ENCODE measurements around the gene CCDC146.
A peak's percentile ranks its signal among the peaks of the same experiment; 100 is the strongest.

The CCDC146 gene

GRCh38 chr7:77244222-77244934 is 122.0 kb downstream of the CCDC146 start:
- DNase-seq (ENCODE audit: low read depth), result no peak
- no peak overlapping the region for H3K4me3 ChIP-seq (ENCODE audit: low read length)
- TF ChIP-seq CTCF (conservative IDR thresholded peaks at IDR 0.05; ENCODE audit: low read depth, low read length), result no peak

- no peak overlapping the region for H3K4me3 ChIP-seq (ENCODE audit: low read length)
- DNase-seq (ENCODE audit: low read depth), result no peak
Measured at GRCh38 chr7:77245015-77245755, 122.8 kb downstream of the CCDC146 start.

GRCh38 chr7:77246026-77246640 is 123.7 kb downstream of the CCDC146 start:
- no peak for TF ChIP-seq CTCF (conservative IDR thresholded peaks at IDR 0.05; ENCODE audit: low read depth, low read length)
- DNase-seq (ENCODE audit: low read depth), result no peak

More at GRCh38 chr7:77245015-77245755, 122.8 kb downstream of the CCDC146 start:
- no peak for TF ChIP-seq CTCF (conservative IDR thresholded peaks at IDR 0.05; ENCODE audit: low read depth, low read length)

GRCh38 chr7:77247206-77247850 is 124.9 kb downstream of the CCDC146 start:
- TF ChIP-seq CTCF (conservative IDR thresholded peaks at IDR 0.05; ENCODE audit: low read depth, low read length), result peak; percentile 92
- no peak overlapping the region for H3K4me3 ChIP-seq (ENCODE audit: low read length)
- DNase-seq (ENCODE audit: low read depth), result no peak

More at GRCh38 chr7:77246026-77246640, 123.7 kb downstream of the CCDC146 start:
- no peak overlapping the region for H3K4me3 ChIP-seq (ENCODE audit: low read length)

- no peak overlapping the region for H3K4me3 ChIP-seq (ENCODE audit: low read length)
- no peak for TF ChIP-seq CTCF (conservative IDR thresholded peaks at IDR 0.05; ENCODE audit: low read depth, low read length)
- no peak for DNase-seq (ENCODE audit: low read depth)
Measured at GRCh38 chr7:77248154-77248553, 125.7 kb downstream of the CCDC146 start.

GRCh38 chr7:77252506-77252905 is 130.1 kb downstream of the CCDC146 start:
- DNase-seq (ENCODE audit: low read depth), result no peak
- TF ChIP-seq CTCF (conservative IDR thresholded peaks at IDR 0.05; ENCODE audit: low read depth, low read length), result no peak
- H3K4me3 ChIP-seq (ENCODE audit: low read length), result no peak overlapping the region
